ENCODE results near the gene ANKRD11.
"Not testable (repeated sequence)": the region's sequence is repeated elsewhere in the genome, so short reads cannot be mapped to it uniquely, and the experiment has no call there.

The ANKRD11 gene

GRCh38 chr16:89266521-89267134, 223.7 kb downstream of the ANKRD11 start:
- no peak overlapping the region for H3K4me3 ChIP-seq (ENCODE audit: low read length)
- no peak for DNase-seq (ENCODE audit: low read depth)
- TF ChIP-seq CTCF (IDR thresholded peaks at IDR 0.05; ENCODE audit: insufficient read depth, low read depth, low read length, missing control alignments) = no peak

- no peak overlapping the region for H3K4me3 ChIP-seq (ENCODE audit: low read length)
- no peak for TF ChIP-seq CTCF (IDR thresholded peaks at IDR 0.05; ENCODE audit: insufficient read depth, low read depth, low read length, missing control alignments)
- no peak for DNase-seq (ENCODE audit: low read depth)
Measured at GRCh38 chr16:89265647-89266046, 224.7 kb downstream of the ANKRD11 start.

- TF ChIP-seq CTCF (IDR thresholded peaks at IDR 0.05; ENCODE audit: insufficient read depth, low read depth, low read length, missing control alignments) = no peak
- H3K4me3 ChIP-seq (ENCODE audit: low read length) = no peak overlapping the region
- DNase-seq (ENCODE audit: low read depth) = no peak
Measured at GRCh38 chr16:89264800-89265550, 225.4 kb downstream of the ANKRD11 start.

GRCh38 chr16:89261691-89262563, 228.4 kb downstream of the ANKRD11 start:
- H3K4me3 ChIP-seq (ENCODE audit: low read length) = no peak overlapping the region
- DNase-seq (ENCODE audit: low read depth) = no peak
- TF ChIP-seq CTCF (IDR thresholded peaks at IDR 0.05; ENCODE audit: insufficient read depth, low read depth, low read length, missing control alignments) = no peak

DNA sequence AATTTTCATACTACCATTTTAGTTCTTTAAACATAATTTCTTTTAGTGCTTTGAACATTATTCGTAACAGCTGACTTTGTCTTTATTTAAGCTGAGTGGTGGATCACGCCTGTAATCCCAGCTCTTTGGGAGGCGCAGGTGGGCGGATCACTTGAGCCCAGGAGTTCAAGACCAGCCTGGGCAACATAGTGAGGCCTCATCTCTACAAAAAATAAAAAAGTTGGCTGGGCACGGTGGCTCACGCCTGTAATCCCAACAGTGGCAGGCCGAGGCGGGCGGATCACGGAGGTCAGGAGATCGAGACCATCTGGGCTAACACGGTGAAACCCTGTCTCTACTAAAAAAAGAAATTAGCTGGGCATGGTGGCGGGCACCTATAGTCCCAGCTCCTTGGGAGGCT, 230.5 kb downstream of the ANKRD11 start:
- DNase-seq (ENCODE audit: low read depth); H3K4me3 ChIP-seq (ENCODE audit: low read length): not testable (repeated sequence)

DNA sequence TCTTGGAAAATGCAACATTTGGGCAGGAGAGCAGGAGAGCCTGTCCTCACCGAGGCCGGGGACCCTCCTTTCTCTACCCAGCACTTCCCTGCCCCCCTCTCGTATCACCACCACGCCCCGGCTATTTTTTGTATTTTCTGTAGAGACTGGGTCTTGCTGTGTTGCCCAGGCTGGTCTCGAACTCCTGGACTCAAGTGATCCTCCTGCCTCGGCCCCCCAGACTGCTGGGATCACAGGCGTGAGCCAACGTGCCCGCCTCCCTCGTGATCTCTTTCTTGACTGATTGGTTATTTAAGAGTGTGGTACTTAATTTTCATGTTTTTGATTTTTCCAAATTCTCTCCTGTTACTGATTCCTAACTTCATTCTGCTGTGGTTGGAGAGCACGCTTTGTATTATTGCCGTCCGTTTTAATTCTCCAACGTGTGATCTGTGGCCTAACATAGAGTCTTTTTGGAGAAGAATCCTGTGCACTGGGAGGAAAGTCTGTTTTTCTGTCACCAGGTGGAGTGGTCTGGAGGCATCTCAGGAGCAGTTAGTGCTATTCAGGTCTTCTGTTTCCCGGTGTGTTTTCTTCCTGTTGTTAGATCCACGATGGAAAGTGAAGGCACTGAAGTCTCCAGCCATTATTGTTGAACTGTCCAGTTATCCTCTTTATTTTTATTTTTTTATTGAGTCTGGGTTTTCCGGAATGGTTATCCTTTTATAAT, 232.4 kb downstream of the ANKRD11 start:
- no peak overlapping the region for H3K4me3 ChIP-seq (ENCODE audit: low read length)
- no peak for TF ChIP-seq CTCF (IDR thresholded peaks at IDR 0.05; ENCODE audit: insufficient read depth, low read depth, low read length, missing control alignments)
- no peak for DNase-seq (ENCODE audit: low read depth)
